Stimulated activated CD8-positive, alpha-beta memory T cell treated with anti-CD3 and anti-CD28 coated beads, Interleukin-7, amount 100 ng/mL, for 4 hours (primary cell): ENCODE data around the gene NBR1.
A peak's percentile ranks its signal among the peaks of the same experiment; 100 is the strongest.
"Not testable (repeated sequence)": the region's sequence is repeated elsewhere in the genome, so short reads cannot be mapped to it uniquely, and the experiment has no call there.

Experiments
- DNase-seq, 2 donors: peaks; one replicate each; pipeline ENCODE4 v3.0.0-alpha.2; 2020; ENCODE audit warnings: low read depth in 2 of 2

NBR1 gene, protein sequence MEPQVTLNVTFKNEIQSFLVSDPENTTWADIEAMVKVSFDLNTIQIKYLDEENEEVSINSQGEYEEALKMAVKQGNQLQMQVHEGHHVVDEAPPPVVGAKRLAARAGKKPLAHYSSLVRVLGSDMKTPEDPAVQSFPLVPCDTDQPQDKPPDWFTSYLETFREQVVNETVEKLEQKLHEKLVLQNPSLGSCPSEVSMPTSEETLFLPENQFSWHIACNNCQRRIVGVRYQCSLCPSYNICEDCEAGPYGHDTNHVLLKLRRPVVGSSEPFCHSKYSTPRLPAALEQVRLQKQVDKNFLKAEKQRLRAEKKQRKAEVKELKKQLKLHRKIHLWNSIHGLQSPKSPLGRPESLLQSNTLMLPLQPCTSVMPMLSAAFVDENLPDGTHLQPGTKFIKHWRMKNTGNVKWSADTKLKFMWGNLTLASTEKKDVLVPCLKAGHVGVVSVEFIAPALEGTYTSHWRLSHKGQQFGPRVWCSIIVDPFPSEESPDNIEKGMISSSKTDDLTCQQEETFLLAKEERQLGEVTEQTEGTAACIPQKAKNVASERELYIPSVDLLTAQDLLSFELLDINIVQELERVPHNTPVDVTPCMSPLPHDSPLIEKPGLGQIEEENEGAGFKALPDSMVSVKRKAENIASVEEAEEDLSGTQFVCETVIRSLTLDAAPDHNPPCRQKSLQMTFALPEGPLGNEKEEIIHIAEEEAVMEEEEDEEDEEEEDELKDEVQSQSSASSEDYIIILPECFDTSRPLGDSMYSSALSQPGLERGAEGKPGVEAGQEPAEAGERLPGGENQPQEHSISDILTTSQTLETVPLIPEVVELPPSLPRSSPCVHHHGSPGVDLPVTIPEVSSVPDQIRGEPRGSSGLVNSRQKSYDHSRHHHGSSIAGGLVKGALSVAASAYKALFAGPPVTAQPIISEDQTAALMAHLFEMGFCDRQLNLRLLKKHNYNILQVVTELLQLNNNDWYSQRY

DNA sequence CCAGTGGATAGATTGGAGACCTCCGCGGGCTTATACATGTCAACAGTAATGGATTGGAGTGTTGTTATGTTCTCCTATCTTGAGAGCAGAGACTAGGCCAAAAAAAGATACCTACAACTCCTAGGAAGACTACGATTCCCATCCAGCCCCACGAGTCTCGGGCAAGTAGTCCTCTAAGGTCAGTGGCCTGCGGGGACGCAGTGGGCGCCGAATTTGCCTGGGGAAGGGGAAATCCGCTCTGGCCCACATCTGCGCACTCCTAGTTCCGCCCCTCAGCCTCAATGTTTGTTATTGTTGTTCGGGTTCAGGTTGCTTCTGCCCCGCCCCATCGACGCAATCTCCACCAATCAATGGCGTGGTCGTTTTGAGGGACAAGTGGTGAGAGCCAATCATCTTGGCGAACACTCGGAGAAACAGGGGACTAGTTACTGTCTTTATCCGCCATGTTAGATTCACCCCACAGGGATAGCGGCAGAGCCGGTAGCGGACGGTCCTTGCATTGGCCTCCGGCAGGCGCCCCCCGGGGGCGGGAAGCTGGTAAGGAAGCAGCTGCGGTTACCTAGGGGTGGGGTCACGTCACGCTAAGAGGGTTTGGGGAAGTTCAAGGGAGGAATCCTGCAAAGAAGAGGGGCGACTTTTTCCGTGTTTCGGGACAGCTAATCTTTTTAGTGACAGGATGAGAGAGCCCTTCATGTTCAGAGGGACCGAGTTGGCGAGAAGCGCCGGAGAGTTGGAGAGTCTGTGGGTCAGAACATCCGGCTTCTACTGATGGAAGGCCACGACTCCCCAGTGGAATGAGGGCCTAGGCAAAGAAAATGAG, at the start of gene NBR1:
TSS of gene NBR1 (plus strand) at position 449 of the 820 bp plus-strand sequence. CDS start 4,586 bp downstream, outside the sequence.
- DNase-seq = peak; percentile 87 to 97

DNA sequence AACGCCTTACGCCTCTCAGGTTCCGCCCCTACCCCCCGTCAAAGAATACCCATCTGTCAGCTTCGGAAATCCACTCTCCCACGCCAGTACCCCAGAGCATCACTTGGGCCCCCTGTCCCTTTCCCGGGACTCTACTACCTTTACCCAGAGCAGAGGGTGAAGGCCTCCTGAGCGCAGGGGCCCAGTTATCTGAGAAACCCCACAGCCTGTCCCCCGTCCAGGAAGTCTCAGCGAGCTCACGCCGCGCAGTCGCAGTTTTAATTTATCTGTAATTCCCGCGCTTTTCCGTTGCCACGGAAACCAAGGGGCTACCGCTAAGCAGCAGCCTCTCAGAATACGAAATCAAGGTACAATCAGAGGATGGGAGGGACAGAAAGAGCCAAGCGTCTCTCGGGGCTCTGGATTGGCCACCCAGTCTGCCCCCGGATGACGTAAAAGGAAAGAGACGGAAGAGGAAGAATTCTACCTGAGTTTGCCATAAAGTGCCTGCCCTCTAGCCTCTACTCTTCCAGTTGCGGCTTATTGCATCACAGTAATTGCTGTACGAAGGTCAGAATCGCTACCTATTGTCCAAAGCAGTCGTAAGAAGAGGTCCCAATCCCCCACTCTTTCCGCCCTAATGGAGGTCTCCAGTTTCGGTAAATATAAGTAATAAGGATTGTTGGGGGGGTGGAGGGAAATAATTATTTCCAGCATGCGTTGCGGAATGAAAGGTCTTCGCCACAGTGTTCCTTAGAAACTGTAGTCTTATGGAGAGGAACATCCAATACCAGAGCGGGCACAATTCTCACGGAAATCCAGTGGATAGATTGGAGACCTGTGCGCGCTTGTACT, 45.7 kb upstream of the NBR1 start, which contains the start of gene BRCA1:
TSS of gene BRCA1 (minus strand) at position 232 of the 834 bp plus-strand sequence. CDS start 1,268 bp downstream, outside the sequence.
- peak; percentile 83 to 91 for DNase-seq

DNA sequence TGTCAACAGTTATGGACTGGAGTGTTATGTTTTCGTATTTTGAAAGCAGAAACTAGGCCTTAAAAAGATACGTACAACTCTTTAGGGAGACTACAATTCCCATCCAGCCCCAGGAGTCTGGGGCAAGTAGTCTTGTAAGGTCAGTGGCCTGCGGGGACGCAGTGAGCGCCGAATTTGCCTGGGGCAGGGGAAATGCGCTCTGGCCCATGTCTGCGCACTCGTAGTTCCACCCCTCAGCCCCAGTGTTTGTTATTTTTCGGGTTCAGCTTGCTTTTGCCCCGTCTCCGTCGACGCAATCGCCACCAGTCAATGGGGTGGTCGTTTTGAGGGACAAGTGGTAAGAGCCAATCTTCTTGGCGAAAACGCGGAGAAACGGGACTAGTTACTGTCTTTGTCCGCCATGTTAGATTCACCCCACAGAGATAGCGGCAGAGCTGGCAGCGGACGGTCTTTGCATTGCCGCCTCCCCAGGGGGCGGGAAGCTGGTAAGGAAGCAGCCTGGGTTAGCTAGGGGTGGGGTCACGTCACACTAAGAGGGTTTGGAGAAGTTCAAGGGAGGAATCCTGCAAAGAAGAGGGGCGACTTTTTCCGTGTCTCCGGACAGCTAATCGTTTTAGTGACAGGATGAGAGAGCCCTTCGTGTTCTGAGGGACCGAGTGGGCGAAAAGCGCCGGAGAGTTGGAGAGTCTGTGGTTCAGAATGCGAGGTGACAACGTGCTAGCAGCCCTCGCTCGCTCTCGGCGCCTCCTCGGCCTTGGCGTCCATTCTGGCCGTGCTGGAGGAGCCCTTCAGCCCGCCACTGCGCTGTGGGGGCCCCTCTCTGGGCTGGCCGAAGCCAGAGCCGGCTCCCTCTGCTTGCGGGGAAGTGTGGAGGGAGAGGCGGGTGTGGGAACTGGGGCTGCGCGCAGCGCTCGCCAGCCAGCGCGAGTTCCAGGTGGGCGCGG, 44.8 kb upstream of the NBR1 start:
- DNase-seq = no peak

DNA sequence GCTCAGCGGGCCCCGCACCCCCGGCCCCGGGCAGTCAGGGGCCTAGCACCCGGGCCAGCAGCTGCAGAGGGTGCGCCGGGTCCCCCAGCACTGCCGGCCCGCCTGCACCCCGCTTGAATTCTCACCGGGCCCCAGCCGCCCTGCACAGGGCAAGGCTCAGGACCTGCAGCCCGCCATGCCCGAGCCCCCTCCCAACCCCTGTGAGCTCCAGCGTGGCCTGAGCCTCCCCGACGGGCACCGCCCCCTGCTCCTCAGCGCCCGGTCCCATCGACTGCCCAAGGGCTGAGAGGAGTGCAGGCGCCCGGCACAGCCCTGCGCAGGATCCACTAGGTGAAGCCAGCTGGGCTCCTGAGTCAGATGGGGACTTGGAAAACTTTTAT, 44.1 kb upstream of the NBR1 start:
- no peak for DNase-seq

DNA sequence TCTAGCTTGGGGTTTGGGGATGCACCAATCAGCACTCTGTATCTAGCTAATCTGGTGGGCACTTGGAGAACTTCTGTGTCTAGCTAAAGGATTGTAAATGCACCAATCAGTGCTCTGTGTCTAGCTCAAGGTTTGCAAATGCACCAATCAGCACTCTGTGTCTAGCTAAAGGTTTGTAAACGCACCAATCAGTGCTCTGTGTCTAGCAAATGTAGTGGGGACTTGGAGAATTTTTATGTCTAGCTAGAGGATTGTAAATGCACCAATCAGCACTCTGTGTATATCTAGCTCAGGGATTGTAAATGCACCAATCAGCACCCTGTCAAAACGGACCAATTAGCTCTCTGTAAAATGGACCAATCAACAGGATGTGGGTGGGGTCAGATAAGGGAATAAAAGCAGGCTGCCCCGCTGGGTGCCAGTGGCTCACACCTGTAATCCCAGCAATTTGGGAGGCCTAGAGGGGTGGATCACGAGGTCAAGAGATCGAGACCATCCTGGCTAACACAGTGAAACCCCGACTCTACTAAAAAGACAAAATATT, 43.6 kb upstream of the NBR1 start:
- not testable (repeated sequence) for DNase-seq

DNA sequence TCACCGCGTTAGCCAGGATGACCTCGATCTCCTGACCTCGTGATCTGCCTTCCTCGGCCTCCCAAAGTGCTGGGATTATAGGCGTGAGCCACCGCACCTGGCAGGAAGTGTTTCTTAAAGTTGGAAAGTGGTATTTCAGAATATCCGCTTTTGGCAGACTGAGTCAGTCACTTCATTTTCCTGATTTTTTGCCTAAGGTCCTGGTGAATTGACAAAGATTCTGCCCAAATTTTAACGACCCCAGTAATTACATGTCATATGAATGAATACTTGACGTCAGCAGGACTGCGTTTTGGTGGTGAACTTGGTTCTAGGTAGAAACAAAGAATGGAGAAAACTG, 41.4 kb upstream of the NBR1 start:
- DNase-seq = no peak

DNA sequence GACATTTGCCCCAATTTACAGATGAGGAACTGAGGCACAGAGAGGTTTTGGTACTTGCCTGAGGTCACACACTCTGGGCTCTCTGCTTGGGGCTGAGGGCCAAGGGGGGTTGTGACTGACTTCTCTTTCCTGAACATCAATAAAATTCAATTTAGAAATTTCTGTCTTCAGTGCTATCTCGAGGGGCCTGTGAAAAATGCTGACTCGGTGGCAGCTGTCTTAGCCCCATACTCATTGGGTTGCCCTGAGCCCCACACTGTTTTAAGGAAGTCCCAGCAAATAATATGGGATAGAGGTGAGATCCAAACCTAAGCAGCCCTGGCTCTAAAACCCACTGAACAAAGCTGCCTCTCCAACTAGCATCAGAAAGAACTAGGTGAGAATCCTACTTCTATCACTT, 38.9 kb upstream of the NBR1 start:
- DNase-seq = no peak

DNA sequence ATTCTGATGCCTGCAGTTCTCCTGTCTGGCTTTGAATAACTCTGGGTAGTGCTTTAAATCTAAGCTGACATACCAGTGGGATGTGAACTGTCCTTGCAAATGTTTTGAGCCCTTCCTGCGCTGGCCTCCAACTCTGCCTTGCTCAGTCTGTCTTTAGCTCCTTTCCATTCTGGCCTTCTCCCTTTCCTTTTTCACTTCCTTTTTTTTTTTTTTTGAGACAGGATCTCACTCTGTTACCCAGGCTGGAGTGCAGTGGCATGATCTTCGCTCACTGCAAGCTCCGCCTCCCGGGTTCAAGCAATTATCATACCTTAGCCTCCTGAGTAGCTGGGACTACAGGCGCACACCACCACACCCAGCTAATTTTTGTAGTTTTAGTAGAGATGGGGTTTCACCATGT, 37.6 kb upstream of the NBR1 start:
- not testable (repeated sequence) for DNase-seq

DNA sequence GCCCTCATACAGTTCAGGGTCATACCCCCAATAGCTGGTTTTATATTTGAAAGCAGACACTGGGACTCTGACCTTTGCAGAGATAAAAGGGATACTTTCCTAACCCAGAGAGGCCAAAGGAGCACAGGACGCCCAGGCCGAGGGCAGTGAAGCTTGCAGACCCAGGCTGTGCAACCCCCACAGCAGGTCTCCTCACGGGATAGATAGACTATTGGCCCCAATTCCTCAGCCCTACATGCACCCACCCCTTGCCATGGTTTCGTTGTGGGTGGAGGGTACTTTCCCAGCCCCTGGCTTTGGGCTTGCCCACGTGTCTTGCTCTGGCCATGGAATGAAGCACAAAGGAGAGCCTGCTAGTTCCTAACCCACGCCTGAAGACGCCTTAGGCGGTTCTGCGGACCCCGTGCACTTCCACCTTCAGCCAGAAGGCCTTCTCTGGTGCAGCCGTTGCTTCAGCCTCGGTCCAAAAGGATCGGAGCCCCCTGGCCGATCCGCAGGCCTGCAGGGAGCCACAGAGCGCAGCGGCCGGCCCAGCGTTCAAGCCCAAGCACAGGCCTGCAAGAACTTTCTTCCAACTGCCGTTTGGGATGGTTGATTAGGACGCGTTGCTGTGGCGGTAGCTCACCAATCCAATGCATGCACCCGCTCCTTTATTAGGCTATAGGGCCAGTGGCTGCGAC, 36.1 kb upstream of the NBR1 start:
- DNase-seq = no peak

DNA sequence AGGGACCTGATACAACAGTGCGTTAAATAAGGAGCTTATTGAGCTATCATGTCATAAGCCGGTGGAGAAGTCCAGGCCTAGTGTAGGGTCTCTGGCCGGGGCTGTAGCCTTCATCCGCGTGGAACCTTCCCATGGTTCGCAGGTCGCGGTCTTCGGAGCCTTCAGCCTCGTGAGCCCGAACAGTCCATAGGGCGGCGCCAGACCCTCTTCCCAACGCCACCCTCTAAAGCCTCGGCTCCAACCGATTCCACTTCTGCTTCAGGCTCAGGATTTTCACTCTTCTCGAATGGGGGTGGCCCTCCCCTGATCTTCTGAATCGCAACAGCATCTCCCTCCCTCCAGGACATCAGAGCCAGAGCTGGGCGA, 35.6 kb upstream of the NBR1 start:
- DNase-seq = no peak

DNA sequence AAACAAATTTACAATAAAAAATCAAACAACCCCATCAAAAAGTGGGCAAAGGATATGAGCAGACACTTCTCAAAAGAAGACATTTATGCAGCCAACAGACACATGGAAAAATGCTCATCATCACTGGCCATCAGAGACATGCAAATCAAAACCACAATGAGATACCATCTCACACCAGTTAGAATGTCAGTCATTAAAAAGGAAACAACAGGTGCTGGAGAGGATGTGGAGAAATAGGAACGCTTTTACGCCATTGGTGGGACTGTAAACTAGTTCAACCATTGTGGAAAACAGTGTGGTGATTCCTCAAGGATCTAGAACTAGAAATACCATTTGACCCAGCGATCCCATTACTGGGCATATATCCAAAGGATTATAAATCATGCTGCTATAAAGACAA, 34.4 kb upstream of the NBR1 start:
- DNase-seq = not testable (repeated sequence)

DNA sequence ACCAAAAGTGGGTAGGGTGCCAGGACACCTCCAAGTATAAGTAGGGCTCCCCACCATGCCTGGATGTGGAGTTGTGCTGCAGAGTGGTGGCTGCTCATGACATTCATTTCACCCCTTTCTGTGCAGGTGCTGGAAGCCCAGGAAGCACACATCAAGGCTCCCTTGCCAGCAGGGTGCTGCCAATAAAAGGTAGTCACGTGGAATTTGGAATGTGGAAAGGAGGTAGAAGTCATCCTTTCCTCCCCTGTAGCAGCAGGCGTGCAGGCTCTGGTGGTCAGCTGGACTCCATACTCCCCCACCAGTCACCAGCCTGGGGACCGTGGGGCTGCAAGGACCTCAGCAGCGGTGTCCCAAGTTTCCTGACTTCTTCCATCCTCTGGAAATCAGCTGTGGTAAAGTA, 32.5 kb upstream of the NBR1 start:
- not testable (repeated sequence) for DNase-seq

DNA sequence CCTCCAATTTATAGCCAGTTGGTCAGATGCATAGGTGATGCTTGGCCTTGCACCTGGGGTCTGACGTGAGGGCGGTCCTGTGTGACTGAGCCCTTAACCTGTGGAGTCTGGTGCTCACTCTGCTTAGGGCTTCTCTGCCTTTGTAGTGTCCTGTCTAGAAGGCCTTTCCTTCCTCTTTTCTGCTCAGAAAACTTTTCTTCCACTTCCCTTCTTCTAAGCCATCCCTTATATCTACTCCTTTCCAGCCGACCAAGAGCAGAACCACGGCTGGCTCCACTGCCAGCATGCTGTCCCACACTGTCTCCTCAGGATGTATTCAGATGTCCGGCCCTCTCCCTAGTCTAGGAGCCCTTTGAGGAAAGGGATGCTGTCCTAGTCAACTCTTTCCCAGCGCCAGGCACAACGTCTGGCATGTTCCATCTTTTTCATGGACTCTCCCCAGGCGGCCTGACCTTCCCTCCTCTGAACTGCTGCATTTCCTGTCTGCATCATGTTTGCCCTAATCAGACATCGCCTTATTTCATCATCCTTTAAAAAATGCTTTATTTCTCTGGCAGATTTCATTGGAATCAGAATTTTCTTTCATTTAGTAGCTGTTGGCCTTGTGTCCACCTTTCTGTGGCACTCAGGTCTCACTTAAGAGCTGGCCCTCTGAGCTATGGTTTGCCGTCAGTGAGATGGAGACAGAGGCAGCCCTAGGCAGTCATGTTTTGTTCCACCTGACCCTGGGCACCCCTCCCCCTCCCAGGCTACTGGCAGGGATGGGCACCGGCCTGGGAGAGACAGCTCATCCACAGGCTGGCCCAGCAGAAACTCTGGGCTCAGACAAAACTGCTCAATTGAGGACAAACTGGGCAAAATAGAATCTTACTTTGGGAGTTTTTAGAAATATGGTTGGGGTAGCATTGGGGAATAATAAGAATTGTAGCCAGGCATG, 30.4 kb upstream of the NBR1 start:
- DNase-seq = no peak

DNA sequence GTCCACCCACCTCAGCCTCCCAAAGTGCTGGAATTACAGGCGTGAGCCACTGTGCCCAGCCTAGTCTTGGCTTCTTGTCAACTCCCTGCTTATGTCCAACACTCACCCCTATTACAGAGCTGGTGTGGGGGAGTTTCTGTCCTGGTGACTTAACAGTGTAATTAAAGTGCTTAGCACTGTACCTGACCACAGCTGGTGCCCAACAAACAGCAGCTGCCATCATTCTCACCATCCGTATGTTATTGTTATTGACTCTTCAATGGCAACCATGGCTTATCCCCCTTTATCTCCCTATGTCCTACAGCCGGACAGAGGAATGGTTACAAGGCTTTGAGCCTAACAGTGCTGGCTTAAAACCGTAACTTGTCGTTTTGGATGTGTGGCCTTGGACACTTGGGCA, 28.9 kb upstream of the NBR1 start:
- no peak for DNase-seq

DNA sequence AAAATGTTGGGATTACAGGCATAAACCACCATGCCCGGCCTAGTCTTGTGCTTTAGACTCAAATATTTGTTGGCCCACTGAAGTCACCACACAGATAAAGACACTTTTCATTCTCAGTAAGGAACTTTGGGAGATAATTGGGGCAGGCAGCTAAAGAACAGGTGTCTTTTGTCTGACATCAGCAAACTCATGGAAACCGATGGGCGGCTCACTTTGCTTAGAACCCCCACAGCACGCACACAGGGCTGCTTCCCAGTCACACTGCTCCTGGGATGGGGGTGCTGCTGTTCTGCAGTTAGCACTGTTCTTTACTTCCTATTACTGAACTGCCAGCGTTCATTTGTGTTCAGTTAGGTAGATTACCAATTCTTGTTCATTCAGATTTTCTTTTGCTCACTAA, 27.8 kb upstream of the NBR1 start:
- no peak for DNase-seq

DNA sequence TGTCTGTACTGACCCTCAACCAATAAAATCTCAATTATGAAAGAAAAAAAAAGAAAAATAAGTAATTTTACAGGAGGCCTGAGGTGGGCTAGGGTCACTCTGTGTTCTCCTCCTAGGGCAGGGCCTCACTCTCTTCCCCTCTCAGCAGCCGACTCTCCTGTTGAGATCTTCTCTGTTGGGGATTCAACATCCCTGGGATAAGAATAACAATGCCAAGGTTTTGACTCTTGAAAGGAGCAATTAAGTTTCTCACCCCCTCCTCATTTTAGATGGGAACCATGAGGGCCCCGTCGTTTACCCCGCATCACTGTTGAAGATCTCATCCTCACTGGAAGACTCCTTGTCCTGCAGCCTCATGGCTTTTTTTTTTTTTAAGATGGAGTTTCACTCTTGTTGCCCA, 24.4 kb upstream of the NBR1 start:
- no peak for DNase-seq

DNA sequence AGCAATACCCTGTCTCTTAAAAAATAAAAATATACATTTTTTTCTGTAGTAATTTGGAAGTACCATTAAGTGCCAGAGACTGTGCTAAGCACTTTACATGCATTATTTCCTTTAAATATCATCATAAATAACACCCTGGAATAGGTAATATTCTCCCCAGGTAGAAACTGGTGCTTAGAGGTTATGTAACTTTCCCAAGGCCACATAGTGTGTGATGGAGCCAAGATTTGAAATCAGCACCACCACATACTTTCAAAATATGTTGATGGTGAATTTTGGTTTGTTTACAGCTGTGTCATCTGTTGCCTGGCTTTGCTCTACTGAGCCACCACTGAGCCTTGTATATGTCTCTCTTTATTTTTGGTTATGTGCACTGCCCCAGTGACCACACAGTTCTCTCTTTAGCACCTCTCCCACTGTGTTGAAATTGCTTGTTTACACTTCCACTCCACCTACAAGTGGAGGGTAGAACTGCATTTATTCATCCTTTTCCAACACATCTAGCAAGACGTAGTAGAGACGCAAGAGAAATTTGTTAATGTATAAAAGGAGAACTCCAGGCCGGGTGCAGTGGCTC, 19.0 kb upstream of the NBR1 start:
- no peak for DNase-seq
